H9 (cell line): Measurements from ENCODE around the gene ZDHHC24. TPM values are rescaled to one million over a fixed set of nuclear protein-coding genes. Genes with fewer than 3 reads are reported as not detected.

Source experiments
- DNase-seq: peaks from one replicate; pipeline ENCODE4 v3.0.0-alpha.2; 2017
- H2AFZ ChIP-seq: one replicate; pipeline ENCODE4 v1.6.1; 2013; ENCODE audit warnings: mild to moderate bottlenecking, low read length, control low read depth, moderate library complexity
- H2AK5ac ChIP-seq: 2 replicates; pipeline ENCODE4 v1.6.1; 2013; ENCODE audit warnings: low read length, control low read depth, mixed read lengths; ENCODE audit not compliant: insufficient read length
- H2BK120ac ChIP-seq: one replicate; pipeline ENCODE4 v1.6.1; 2013; ENCODE audit warnings: low read depth, mild to moderate bottlenecking, low read length, control low read depth, inconsistent platforms; ENCODE audit not compliant: poor library complexity, severe bottlenecking
- H2BK12ac ChIP-seq: 2 replicates; pipeline ENCODE4 v1.6.1; 2013; ENCODE audit warnings: low read length, control low read depth, mixed read lengths, low read depth; ENCODE audit not compliant: insufficient read length
- H2BK15ac ChIP-seq: 2 replicates; pipeline ENCODE4 v1.6.1; 2013; ENCODE audit warnings: low read depth, low read length, control low read depth
- H2BK20ac ChIP-seq: one replicate; pipeline ENCODE4 v1.6.1; 2013; ENCODE audit warnings: low read depth, mild to moderate bottlenecking, low read length, control low read depth, inconsistent platforms; ENCODE audit not compliant: poor library complexity, severe bottlenecking
- H2BK5ac ChIP-seq: 2 replicates; pipeline ENCODE4 v1.6.1; 2013; ENCODE audit warnings: low read length, control low read depth, mixed read lengths; ENCODE audit not compliant: insufficient read length
- H3K14ac ChIP-seq: 2 replicates; pipeline ENCODE4 v1.6.1; 2013; ENCODE audit warnings: low read length, control low read depth; ENCODE audit not compliant: insufficient read depth
- H3K18ac ChIP-seq: 2 replicates; pipeline ENCODE4 v1.6.1; 2013; ENCODE audit warnings: low read depth, mild to moderate bottlenecking, mixed read lengths, low read length, control low read depth; ENCODE audit not compliant: insufficient read length
- H3K23ac ChIP-seq: 2 replicates; pipeline ENCODE4 v1.6.1; 2013; ENCODE audit warnings: low read length, control low read depth, mixed read lengths, low read depth; ENCODE audit not compliant: insufficient read length
- H3K23me2 ChIP-seq: 2 replicates; pipeline ENCODE4 v1.6.1; 2013; ENCODE audit warnings: low read depth, mild to moderate bottlenecking, mixed read lengths, low read length, control low read depth; ENCODE audit not compliant: insufficient read length, poor library complexity, severe bottlenecking
- H3K27ac ChIP-seq: 2 replicates; pipeline ENCODE4 v1.5.1; 2013; ENCODE audit warnings: low read length, control low read depth, mixed read lengths, low read depth; ENCODE audit not compliant: insufficient read length
- H3K27me3 ChIP-seq: 2 replicates; pipeline ENCODE4 v1.6.1; 2013; ENCODE audit warnings: low read length, control low read depth, inconsistent platforms; ENCODE audit not compliant: insufficient read depth
- H3K4ac ChIP-seq: 2 replicates; pipeline ENCODE4 v1.6.1; 2013; ENCODE audit warnings: low read depth, mild to moderate bottlenecking, control low read depth, inconsistent platforms, low read length, moderate library complexity
- H3K4me1 ChIP-seq: 2 replicates; pipeline ENCODE4 v1.6.1; 2013; ENCODE audit warnings: low read length, control low read depth, inconsistent platforms; ENCODE audit not compliant: insufficient read depth
- H3K4me2 ChIP-seq: 2 replicates; pipeline ENCODE4 v1.6.1; 2013; ENCODE audit warnings: low read length, control low read depth, mixed read lengths; ENCODE audit not compliant: insufficient read length, insufficient read depth
- H3K56ac ChIP-seq: 2 replicates; pipeline ENCODE4 v1.6.1; 2013; ENCODE audit warnings: low read depth, mild to moderate bottlenecking, mixed read lengths, low read length, control low read depth; ENCODE audit not compliant: insufficient read length
- H3K79me1 ChIP-seq: 2 replicates; pipeline ENCODE4 v1.6.1; 2013; ENCODE audit warnings: low read depth, mild to moderate bottlenecking, moderate library complexity, low read length, control low read depth, inconsistent platforms; ENCODE audit not compliant: insufficient read depth, poor library complexity, severe bottlenecking
- H3K79me2 ChIP-seq: 2 replicates; pipeline ENCODE4 v1.6.1; 2013; ENCODE audit warnings: low read length, control low read depth, inconsistent platforms; ENCODE audit not compliant: insufficient read depth
- H3K9ac ChIP-seq: 2 replicates; pipeline ENCODE4 v1.6.1; 2013; ENCODE audit warnings: low read length, control low read depth, mixed read lengths; ENCODE audit not compliant: insufficient read length; ENCODE audit errors: extremely low read depth
- H3K9me3 ChIP-seq: one replicate; pipeline ENCODE4 v1.6.1; 2013; ENCODE audit warnings: low read depth, low read length, inconsistent platforms; ENCODE audit not compliant: control insufficient read depth
- H3T11ph ChIP-seq: one replicate; pipeline ENCODE4 v1.6.1; 2013; ENCODE audit warnings: mild to moderate bottlenecking, low read length, control low read depth, inconsistent platforms
- H4K20me1 ChIP-seq: one replicate; pipeline ENCODE4 v1.6.1; 2013; ENCODE audit not compliant: control insufficient read depth, insufficient read length, insufficient read depth
- H4K5ac ChIP-seq: 2 replicates; pipeline ENCODE4 v1.6.1; 2013; ENCODE audit warnings: low read depth, mild to moderate bottlenecking, mixed read lengths, low read length, control low read depth; ENCODE audit not compliant: insufficient read length
- H4K8ac ChIP-seq: replicated peaks from 2 replicates; pipeline ENCODE4 v1.6.1; 2013; ENCODE audit warnings: low read length, control low read depth, mixed read lengths, low read depth; ENCODE audit not compliant: insufficient read length
- H4K91ac ChIP-seq: 2 replicates; pipeline ENCODE4 v1.6.1; 2013; ENCODE audit warnings: low read depth, mild to moderate bottlenecking, moderate library complexity, mixed read lengths, low read length, control low read depth; ENCODE audit not compliant: insufficient read length
- H3K27ac Mint-ChIP-seq, 3 experiments: 2 replicates in 2 of 3; 3 replicates in 1 of 3; pipeline ENCODE4 v1.8.0; 2020 to 2021; ENCODE audit warnings: mixed read lengths in 3 of 3, mild to moderate bottlenecking in 1 of 3, moderate library complexity in 1 of 3
- H3K27me3 Mint-ChIP-seq: 2 replicates; pipeline ENCODE4 v1.8.0; 2021; ENCODE audit warnings: low read depth, mild to moderate bottlenecking, moderate library complexity, mixed read lengths
- H3K36me3 Mint-ChIP-seq, 3 experiments: 2 replicates in 2 of 3; 3 replicates in 1 of 3; pipeline ENCODE4 v1.8.0; 2020 to 2021; ENCODE audit warnings: low read depth in 3 of 3, mixed read lengths in 3 of 3; ENCODE audit not compliant: insufficient read depth in 1 of 3
- H3K4me1 Mint-ChIP-seq, 2 experiments: 2 replicates each; pipeline ENCODE4 v1.8.0; 2020; ENCODE audit warnings: mixed read lengths in 2 of 2
- H3K4me3 Mint-ChIP-seq, 2 experiments: 2 replicates in 1 of 2; 3 replicates in 1 of 2; pipeline ENCODE4 v1.8.0; 2020 to 2021; ENCODE audit warnings: mild to moderate bottlenecking in 2 of 2, mixed read lengths in 2 of 2, moderate library complexity in 1 of 2
- H3K9me3 Mint-ChIP-seq, 2 experiments: 2 replicates in 1 of 2; 3 replicates in 1 of 2; pipeline ENCODE4 v1.8.0; 2020; ENCODE audit warnings: mild to moderate bottlenecking in 2 of 2, mixed read lengths in 2 of 2, moderate library complexity in 1 of 2
- CTCF ChIP-seq: fragments of 200-600 bp; sonication (generic); conservative IDR thresholded peaks from 3 replicates; pipeline ENCODE4 v1.8.0; 2021; ENCODE audit warnings: antibody characterized with exemption, mild to moderate bottlenecking
- WGBS: extraction: QIAGEN DNeasy Blood & Tissue Kit; methylation state at CpG from one replicate; pipeline ENCODE4 v1.1.7; 2013; ENCODE audit warnings: missing lambda C conversion rate, low lambda C conversion rate, mixed read lengths; ENCODE audit not compliant: insufficient read length; ENCODE audit errors: extremely low coverage; 5-methylcytosine and 5-hydroxymethylcytosine counted together
- total RNA-seq: library from RNA; stranded (reverse); gene quantifications from 2 replicates; pipeline ENCODE4 v1.2.1, GENCODE V29; 2021

The ZDHHC24 gene
- total RNA-seq, 1 experiment from 2014 or later: 8.9 TPM

- H3K4me3 Mint-ChIP-seq: no peak overlapping the region
- Histone ChIP-seq H2BK20ac (no peak overlapping the region), H3K79me2 (no peaks in the 10 kb centered on the region), H2AK5ac (no peak overlapping the region), H2AFZ (no peak overlapping the region), H4K5ac (no peak overlapping the region), H3K18ac (no peak overlapping the region), H2BK5ac (no peak overlapping the region), H2BK120ac (no peak overlapping the region), H3K56ac (no peak overlapping the region), H3K27me3 (no peaks in the 10 kb centered on the region), H3K23me2 (no peaks in the 10 kb centered on the region), H2BK12ac (no peak overlapping the region), H3K79me1 (no peaks in the 10 kb centered on the region), H3T11ph (no peak overlapping the region), H2BK15ac (no peak overlapping the region), H3K14ac (no peak overlapping the region), H4K8ac (no peak overlapping the region), H3K9ac (no peak overlapping the region), H3K27ac (no peak overlapping the region), H3K4me2 (no peak overlapping the region), H4K91ac (no peak overlapping the region), H3K4me1 (no peaks in the 10 kb centered on the region), H3K9me3 (no peaks in the 10 kb centered on the region), H3K23ac (no peak overlapping the region), H4K20me1 (no peaks in the 10 kb centered on the region), H3K4ac (no peak overlapping the region)
- no CpG with 5 or more reads among the region's 20 CpGs for WGBS
- peaks cover 2% of the 10 kb centered on the region for H3K27me3 Mint-ChIP-seq
- no peak for DNase-seq
- H3K27ac Mint-ChIP-seq: peak overlapping the region in 1 of 3 experiments; percentile 53; a peak in 1 of 7 replicates
- no peak for TF ChIP-seq CTCF
- H3K36me3 Mint-ChIP-seq: peaks cover 12 to 60% (median 54%) of the 10 kb centered on the region in 3 experiments
- H3K9me3 Mint-ChIP-seq: no peaks in the 10 kb centered on the region
- H3K4me1 Mint-ChIP-seq: peaks cover 6 to 8% of the 10 kb centered on the region in 2 experiments
Observed at GRCh38 chr11:66562907-66563583, 17.2 kb upstream of the ZDHHC24 start.
